Astrocyte of the hippocampus (primary cell): ENCODE results near the gene PRM1.
"Not testable (repeated sequence)": the region's sequence is repeated elsewhere in the genome, so short reads cannot be mapped to it uniquely, and the experiment has no call there.

ENCODE experiments used
- DNase-seq: peaks from one replicate; pipeline ENCODE4 v3.0.0; 2011; ENCODE audit warnings: low read depth, low spot score

PRM1 gene

GRCh38 chr16:11298143-11298900 lies 17.2 kb upstream of the PRM1 start:
- DNase-seq: no peak

DNA sequence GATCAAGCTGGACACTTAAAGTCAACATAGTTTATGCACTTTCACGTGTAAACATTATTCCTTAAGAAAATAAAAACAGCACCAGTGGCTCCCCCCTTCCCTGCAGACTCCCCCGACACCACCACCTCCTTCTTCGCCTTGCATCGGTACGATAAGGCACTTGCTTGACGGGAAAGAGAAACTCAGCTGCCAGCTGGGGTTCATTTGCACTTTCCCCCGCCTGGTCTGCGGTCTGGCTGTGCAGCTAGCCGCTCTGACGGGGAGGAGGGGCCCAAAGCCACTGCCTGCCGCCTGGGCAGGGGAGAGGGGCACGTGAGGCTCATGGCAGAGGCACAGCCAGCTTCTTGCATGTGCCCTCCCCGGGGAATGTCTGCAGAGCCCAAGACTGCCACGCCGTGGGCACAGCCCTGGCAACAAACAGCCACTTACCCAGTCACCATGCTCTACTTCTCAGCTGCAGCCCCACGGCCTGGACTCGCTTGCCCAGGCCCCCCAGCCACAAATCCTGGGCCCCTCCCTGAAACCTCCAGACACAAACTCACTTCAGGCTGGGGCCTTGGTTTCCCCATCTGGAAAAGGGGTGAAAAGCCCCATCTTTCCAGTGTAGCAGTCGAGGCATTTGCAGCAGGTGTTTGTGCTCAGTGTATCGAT lies 16.5 kb upstream of the PRM1 start:
- peak; percentile 96 for DNase-seq

GRCh38 chr16:11296706-11297491 lies 15.8 kb upstream of the PRM1 start:
- peak; percentile 41 for DNase-seq

GRCh38 chr16:11296351-11296705 lies 15.2 kb upstream of the PRM1 start:
- DNase-seq: no peak

DNA sequence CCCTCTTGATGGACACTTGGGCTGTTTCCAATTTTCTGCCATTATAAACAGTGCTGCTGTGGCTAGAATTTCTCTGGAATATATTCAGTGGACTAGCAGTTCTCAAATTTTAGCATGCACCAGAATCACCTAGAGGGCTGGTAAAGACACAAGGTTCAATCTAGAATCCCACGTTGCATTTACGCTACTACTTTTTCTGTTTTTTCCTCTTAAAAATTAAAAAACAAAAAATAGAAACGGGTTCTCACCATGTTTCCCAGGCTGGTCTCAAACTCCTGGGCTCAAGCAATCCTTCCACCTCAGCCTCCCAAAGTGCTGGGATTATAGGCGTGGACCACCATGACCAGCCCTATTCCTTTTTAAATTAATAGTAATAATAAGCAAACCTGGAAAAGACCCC lies 14.5 kb upstream of the PRM1 start:
- DNase-seq: no peak

- no peak for DNase-seq
Measured at GRCh38 chr16:11292076-11292748, 11.1 kb upstream of the PRM1 start.

DNA sequence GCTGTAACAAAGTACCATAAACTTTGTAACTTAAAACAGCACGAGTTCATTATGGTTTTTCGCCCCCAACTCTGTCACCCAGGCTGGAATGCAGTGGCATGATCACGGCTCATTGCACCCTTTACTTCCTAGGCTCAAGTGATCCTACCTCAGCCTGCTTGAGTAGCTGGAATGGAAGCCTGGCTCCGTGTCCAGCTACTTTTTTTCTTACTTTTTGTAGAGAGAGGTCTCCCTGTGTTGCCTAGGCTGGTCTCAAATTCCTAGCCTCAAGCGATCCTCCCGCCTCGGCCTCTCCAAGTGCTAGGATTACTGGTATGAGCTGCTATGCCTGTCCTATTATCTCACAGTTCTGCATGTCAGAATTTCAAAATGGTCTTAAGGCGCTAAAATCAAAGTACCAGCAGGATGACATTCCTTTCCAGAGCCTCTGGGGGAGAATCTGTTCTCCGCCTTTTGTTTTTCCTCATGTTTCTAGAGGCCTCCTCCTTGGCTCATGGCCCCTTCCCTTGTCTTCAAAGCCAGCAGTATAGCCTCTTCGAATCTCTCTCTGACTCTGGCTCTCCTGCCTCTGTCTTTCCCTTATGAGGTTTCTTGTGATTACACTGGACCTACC lies 10.1 kb upstream of the PRM1 start:
- DNase-seq: peak; percentile 43

GRCh38 chr16:11290102-11290893 lies 9.2 kb upstream of the PRM1 start:
- DNase-seq: no peak

DNA sequence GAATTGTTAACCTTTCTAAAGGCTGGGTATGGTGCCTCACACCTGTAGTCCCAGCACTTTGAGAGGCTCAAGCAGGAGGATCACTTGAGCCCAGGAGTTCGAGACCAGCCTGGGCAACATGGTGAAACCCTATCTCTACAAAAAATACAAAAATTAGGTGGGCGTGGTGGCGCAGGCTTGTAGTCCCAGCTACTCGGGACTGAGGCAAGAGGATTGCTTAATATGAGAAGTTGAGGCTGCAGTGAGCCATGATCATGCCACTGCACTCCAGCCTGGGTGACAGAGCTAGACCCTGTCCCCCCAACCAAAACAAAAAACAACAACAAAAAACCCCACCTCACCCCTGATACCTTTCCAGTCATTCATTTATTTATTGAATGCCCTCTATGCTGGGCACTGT lies 8.6 kb upstream of the PRM1 start:
- not testable (repeated sequence) for DNase-seq

DNA sequence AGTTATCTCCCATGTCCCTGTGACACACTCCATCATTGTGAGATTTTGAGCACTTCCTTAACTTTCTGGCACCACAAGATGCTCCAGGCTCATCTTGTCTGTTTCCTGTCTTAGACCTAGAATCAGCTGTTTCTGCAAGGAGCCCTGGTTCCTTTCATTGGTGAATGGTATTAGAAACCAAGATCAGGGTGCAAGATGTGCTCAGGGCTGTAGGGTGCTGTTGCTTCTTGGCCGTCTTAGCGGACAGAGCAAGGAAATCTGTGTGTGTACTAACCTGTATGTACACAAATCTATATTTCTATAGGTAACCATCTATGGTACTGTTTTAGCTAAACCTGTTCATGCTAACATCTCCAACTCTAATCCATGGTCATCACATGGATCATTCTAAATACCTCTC lies 8.1 kb upstream of the PRM1 start:
- DNase-seq: no peak

DNA sequence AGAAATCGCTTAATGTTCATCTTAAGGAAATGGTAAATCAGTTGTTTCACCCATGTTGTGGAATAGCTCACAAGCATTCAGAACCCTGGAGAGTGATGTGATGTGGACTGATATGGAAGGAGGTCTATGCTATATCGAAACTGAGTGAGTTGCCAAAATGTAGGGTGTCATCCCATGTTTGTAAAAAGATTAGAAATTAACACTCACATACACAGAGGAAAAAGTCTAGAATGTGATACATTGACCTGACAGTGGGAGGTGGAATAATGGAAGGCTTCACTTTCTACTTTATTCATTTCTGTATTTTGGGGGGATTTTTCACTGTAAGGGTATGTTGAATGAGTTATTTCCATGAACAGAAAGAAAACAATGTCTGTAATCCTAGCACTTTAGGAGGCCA lies 4.7 kb upstream of the PRM1 start:
- no peak for DNase-seq

GRCh38 chr16:11283820-11284248 lies 2.7 kb upstream of the PRM1 start:
- DNase-seq: no peak

- DNase-seq: no peak
Measured at GRCh38 chr16:11278681-11279628, 2.2 kb downstream of the PRM1 start.

DNA sequence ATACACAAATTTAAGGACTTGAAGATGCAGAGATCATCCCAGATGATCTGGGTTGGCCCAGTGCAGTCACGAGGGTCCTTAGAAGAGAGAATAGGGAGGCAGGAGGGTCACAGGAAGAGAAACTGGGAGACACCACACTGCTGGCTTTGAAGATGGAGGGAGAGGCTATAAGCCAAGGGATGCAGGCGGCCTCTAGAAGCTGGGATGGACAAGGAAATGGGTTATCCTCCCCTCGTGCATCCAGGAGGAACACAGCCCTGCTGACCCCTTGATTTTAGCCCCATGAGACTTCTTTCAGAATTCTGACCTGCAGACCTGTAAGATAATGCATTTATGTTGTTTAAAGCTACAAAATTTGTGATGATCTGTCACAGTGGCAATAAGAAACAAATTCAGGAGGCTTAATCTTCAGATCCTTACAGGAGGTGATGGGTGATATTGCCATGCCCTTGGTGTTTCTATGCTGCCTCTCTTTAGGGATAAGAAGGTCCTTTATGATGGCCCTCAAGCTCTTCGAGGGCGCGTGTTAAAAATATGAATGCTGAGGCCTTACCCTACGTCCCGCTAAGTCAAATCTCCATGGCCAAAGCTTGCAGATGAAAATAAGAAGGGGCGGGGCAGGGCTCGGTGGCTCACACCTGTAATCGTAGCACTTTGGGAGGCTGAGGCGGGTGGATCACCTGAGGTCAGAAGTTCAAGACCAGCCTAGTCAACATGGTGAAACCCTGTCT lies 3.4 kb downstream of the PRM1 start:
- DNase-seq: no peak

DNA sequence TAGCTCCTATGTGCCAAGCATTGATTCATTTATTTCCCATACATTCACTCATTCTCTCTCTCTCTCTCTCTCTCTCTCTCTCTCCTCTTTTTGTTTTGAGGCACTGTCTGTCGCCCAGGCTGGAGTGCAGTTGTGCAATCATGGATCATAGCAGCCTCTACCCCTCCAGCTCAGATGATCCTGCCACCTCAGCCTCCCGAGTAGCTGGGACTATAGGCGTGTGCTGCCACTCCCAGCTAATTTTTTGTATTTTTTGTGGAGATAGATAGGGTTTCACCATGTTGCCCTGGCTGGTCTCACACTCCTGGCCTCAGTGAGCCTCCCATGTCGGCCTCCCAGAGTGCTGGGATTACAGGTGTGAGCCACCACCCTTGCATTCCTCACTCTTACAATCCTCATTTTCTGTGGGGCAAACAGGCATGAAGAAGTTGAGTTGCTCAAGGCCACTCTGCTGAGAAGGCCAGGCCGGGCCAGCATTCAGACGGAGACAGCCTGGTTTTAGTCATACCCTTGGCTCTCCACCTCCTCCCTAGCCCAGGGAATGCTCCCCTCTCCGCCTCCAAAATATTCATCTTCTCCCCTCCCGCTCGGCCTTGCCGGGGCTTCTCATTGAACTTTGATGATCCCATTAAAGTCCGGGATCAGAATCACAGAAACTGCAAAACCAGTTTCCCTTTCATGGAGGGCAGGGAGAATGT lies 4.1 kb downstream of the PRM1 start:
- DNase-seq: no peak

- DNase-seq: no peak
Measured at GRCh38 chr16:11276143-11276895, 4.8 kb downstream of the PRM1 start, which contains the start of gene PRM2. PRM2 (minus strand) TSS chr16:11276480; CDS start chr16:11276370, 110 bp downstream.

GRCh38 chr16:11274964-11275363 lies 6.2 kb downstream of the PRM1 start:
- no peak for DNase-seq
